GM12864 (cell line): ENCODE measurements around the gene SDHD.

Source experiments
- DNase-seq: peaks from one replicate; pipeline ENCODE4 v3.0.0-alpha.2; 2011; ENCODE audit warnings: low read depth
- H3K4me3 ChIP-seq: 2 replicates; pipeline ENCODE4 v1.5.1; 2011; ENCODE audit warnings: mild to moderate bottlenecking, low read depth, low read length, control low read depth
- TF ChIP-seq, protein P1 (sequence below): IDR thresholded peaks from 2 replicates; pipeline ENCODE4 v1.5.1; 2011; ENCODE audit warnings: low read depth, mild to moderate bottlenecking, moderate library complexity, low read length, control low read depth, inconsistent platforms; ENCODE audit errors: missing control alignments

Gene SDHD

DNA sequence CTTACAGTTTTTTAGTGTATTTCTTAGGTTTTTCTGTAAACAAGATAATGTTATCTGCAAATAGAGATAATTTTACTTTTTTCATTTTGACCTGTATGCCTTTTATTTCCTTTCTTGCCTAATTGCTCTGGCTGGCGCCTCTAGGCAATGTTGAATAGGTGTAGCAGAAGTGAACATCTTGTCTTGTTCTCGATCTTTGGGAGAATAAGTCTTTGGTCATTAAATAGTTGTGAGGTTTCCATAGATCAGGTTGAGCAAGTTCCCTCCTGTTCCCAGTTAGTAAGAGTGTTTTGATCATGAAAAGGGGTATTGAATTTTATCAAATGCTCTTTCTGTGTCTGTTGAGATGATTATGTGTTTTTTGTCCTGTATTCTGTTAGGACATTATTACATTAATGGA is 36.9 kb upstream of the SDHD start:
- no peak for DNase-seq
- H3K4me3 ChIP-seq = no peak overlapping the region
- TF ChIP-seq, protein P1, sequence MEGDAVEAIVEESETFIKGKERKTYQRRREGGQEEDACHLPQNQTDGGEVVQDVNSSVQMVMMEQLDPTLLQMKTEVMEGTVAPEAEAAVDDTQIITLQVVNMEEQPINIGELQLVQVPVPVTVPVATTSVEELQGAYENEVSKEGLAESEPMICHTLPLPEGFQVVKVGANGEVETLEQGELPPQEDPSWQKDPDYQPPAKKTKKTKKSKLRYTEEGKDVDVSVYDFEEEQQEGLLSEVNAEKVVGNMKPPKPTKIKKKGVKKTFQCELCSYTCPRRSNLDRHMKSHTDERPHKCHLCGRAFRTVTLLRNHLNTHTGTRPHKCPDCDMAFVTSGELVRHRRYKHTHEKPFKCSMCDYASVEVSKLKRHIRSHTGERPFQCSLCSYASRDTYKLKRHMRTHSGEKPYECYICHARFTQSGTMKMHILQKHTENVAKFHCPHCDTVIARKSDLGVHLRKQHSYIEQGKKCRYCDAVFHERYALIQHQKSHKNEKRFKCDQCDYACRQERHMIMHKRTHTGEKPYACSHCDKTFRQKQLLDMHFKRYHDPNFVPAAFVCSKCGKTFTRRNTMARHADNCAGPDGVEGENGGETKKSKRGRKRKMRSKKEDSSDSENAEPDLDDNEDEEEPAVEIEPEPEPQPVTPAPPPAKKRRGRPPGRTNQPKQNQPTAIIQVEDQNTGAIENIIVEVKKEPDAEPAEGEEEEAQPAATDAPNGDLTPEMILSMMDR = no peak

DNA sequence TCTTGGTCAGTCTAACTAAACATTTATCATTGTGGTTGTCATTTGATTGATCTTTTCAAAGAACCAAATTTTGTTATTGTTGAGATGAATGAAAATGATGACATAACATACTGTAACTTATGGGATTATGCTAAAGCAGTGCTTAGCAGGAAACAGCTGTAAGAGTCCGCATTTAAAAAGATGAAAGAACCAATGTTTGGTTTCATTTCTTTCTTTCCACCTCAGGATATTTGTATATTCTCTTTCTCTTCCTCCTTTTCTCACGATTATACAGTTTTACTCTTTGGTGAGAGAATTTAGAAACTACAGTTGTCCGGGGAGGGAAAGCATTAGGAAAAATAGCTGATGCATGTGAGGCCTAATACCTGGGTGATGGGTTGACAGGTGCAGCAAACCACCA is 36.0 kb upstream of the SDHD start:
- TF ChIP-seq, protein P1 = no peak
- no peak overlapping the region for H3K4me3 ChIP-seq
- peak; percentile 43 for DNase-seq

DNA sequence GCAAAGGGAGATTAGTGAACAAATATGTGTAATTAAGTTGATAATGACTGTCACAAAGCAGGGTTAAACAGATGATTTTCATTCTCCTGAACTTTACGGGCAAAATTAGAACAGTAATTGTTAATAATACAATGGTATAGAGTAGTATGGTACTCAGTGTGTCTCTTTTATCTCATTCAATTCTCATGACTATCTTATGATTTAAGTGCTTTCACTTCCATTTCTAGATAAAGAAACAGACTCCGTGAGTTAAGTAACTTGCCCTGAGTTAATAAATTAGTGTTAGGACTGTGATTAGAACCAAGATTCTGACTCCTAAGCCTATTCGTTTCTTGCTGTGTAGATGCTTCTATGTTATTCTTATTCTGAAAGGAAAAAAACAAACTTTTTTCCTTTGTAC is 34.9 kb upstream of the SDHD start:
- no peak overlapping the region for H3K4me3 ChIP-seq
- TF ChIP-seq, protein P1 = no peak

DNA sequence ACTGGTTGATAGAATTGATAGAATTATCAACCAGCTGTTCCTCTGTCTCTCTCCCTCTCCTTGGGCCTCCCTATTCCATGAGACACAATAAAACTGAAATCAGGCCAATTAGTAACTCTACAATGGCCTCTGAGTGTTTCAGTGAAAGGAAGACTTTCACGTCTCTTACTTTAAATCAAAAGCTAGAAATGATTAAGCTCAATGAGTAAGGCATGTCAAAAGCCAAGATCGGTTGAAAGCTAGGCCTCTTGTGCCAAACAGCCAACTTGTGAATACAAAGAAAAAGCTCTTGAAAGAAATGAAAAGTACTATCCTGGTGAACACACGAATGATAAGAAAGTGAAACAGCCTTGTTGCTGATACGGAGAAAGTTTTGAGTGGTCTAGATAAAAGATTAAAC is 29.5 kb upstream of the SDHD start:
- TF ChIP-seq, protein P1 = no peak
- H3K4me3 ChIP-seq = no peak overlapping the region
- DNase-seq = no peak

More for the DNA sequence above, 34.9 kb upstream of the SDHD start:
- no peak for DNase-seq

DNA sequence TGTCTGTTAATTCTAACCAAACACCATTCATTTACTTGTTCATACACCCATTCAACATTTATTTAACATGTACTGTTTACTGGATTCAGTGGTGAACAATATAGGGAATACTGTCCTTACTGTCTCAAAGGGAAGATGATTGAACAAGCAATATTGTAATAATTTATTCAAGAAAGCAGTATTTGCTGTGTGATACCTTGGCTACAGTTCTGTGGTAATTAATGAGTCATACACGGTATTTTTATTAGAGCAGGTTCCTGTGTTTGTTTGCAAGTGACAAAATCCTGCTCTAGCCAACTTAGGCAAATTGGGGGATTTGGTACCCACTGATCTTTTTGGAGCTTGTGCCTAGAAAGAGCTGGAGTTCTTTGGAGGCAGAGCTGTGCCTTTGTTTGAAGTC is 28.6 kb upstream of the SDHD start:
- no peak for DNase-seq
- TF ChIP-seq, protein P1 = no peak
- H3K4me3 ChIP-seq = no peak overlapping the region

DNA sequence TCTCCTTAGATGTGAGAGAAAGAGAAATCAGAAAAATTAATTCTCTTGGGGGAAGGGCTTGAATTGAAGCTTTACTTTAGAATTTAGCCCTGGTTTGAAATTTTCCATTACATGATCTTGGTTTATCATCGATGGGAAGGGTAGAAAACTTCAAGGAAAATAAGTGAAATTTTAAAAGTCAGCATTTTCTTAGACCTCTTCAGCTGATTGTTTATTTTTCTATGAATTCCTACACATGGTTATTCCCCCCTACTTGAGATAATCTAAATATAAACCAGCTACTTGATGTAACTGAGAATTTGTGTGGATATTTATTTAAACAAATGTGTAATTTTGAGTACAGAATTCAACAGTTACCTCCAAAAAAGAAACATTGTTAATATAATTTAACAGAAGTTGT is 23.8 kb upstream of the SDHD start:
- no peak for DNase-seq
- TF ChIP-seq, protein P1 = no peak

DNA sequence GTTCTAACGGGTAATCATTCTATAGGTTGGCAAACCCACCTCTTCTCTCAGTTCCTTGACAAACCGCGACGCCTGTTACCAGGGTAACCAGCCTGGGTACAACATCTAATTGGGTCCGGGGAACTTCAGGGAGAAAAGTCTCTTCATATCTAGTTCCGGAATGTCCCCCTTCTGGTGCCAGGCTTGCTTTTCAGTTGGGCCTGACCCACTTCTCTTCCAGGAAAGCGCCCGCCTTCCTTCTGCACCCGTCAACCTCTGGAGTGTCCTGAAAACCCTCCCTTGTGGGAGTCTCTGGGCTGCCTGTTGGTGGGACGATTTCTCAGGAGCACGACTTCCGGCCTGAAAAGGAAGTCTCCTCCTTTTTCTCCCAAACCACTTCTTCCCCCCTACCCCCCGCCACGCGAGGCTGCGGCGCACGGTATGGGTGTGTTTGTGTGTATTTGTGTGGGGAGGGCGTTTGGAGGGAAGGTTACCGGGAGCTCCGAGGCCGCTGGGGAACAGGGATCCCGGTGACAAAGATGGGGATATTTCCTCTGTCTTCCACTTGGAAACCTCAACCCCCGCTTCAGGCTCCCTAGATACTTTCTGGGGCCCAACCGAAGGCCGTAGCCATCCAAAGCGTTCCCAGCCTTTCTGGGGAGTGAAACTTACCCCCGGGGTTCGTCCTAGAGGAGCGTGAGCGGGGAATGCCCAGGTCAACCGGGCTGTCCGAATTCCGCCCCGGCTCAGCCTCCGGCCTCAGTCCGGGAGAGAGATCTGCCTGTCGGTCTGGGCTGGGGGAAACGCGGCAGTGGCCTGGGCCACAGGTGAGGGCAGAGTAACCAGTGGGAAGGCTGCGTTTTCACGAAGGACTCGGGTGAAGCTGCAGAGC is 12.5 kb upstream of the SDHD start, which contains the start of the genes NKAPD1 and PIH1D2:
Gene NKAPD1 (plus strand): TSS at position 359 of the 871 bp plus-strand sequence. CDS start 1,276 bp downstream, outside the sequence.
Gene PIH1D2 (minus strand): TSS at position 77 of the 871 bp plus-strand sequence. CDS start 843 bp downstream, outside the sequence.
- DNase-seq = peak; percentile 77
- peak within 1 kb of the TSS; percentile 93 for H3K4me3 ChIP-seq
- TF ChIP-seq, protein P1 = no peak

More for the DNA sequence above, 23.8 kb upstream of the SDHD start:
- no peak overlapping the region for H3K4me3 ChIP-seq
